Effector memory CD8-positive, alpha-beta T cell (primary cell): ENCODE data around the gene CYBC1.

Experiments
- ATAC-seq: fragments of 150-1000 bp; cut with Tn5 transposase; replicated peaks from 2 replicates; pipeline ENCODE4 v1.10.0; 2021; ENCODE audit warnings: mild to moderate bottlenecking, moderate library complexity
- DNase-seq, 3 experiments: peaks; one replicate each; pipeline ENCODE4 v3.0.0; 2021
- H3K27ac Mint-ChIP-seq, 2 donors: one replicate each; pipeline ENCODE4 v1.8.0; 2022; ENCODE audit warnings: mild to moderate bottlenecking in 2 of 2, mixed read lengths in 2 of 2, moderate library complexity in 2 of 2
- H3K27me3 Mint-ChIP-seq, 2 donors: one replicate each; pipeline ENCODE4 v1.8.0; 2022; ENCODE audit warnings: mixed read lengths in 2 of 2
- H3K36me3 Mint-ChIP-seq: one replicate; pipeline ENCODE4 v1.8.0; 2022; ENCODE audit warnings: mild to moderate bottlenecking, moderate library complexity, mixed read lengths; ENCODE audit not compliant: insufficient read depth
- H3K4me1 Mint-ChIP-seq, 2 donors: one replicate each; pipeline ENCODE4 v1.8.0; 2022; ENCODE audit warnings: low read depth in 2 of 2, mixed read lengths in 2 of 2
- H3K4me3 Mint-ChIP-seq, 2 donors: one replicate each; pipeline ENCODE4 v1.8.0; 2022; ENCODE audit warnings: mild to moderate bottlenecking in 2 of 2, mixed read lengths in 2 of 2, moderate library complexity in 2 of 2
- H3K9me3 Mint-ChIP-seq, 2 donors: one replicate each; pipeline ENCODE4 v1.8.0; 2022; ENCODE audit warnings: mixed read lengths in 2 of 2

Gene CYBC1

DNA sequence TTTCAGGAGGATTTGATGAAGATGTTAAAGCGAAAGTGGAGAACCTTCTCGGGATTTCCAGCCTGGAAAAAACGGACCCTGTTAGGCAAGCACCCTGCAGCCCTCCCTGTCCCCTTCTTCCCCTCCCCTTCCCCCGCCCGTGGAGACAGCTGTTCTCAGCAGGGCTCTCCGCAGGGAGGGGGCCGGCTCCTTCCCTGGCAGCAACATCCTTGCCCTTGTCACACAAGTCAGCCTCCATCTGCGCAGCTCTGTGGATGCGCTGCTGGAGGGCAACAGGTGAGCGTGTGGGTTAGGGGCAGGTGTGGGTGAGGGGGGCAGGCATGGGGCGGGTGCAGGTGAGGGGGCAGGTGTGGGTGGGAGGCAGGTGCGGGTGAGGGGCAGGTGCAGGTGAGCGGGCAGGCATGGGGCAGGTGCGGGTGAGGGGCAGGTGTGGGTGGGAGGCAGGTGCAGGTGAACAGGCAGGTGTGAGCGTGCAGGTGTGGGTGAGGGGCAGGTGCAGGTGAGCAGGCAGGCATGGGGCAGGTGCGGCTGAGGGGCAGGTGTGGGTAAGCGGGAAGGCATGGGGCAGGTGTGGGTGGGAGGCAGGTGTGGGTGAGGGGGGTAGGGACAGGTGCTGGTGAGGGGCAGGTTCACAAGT, 9.4 kb downstream of the CYBC1 start:
- peak overlapping the region in 1 of 2 donors; percentile 59 for H3K27ac Mint-ChIP-seq
- DNase-seq (no peak), ATAC-seq (no peak)
- H3K36me3 Mint-ChIP-seq: peaks cover 30% of the 10 kb centered on the region
- no peaks in the 10 kb centered on the region for H3K27me3 Mint-ChIP-seq
- H3K4me1 Mint-ChIP-seq: peaks cover 0 to 8% of the 10 kb centered on the region in 2 donors
- H3K4me3 Mint-ChIP-seq: no peak overlapping the region
- H3K9me3 Mint-ChIP-seq: no peaks in the 10 kb centered on the region

DNA sequence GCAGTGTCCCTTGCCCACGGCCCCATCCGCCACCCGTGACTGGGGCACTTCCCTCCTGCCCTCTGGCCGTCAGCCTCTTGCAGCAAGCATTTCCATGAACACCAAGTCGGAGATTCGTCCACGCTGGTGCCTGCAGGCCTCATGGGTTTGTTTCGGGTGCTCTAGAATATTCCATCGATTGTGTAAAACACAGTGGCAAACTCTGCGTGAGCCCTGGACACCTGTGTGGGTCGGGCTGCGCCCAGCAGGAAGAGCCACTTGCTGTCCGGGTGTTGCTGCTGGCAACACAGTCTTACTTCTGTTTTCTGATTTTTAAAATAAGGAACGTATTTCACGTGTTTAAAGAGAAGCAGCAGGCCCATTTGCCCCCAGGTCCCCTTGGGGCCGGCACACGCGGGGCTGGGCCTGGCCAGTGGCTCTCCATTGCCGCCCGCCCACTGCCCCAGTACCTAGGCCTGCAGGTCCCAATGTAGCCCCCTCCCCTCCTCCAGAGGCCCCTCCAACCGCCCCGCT, 10.0 kb downstream of the CYBC1 start:
- H3K27me3 Mint-ChIP-seq: no peaks in the 10 kb centered on the region
- H3K27ac Mint-ChIP-seq: no peak overlapping the region
- peaks cover 0 to 8% of the 10 kb centered on the region in 2 donors for H3K4me1 Mint-ChIP-seq
- peaks cover 30% of the 10 kb centered on the region for H3K36me3 Mint-ChIP-seq
- peak; percentile 29 for ATAC-seq
- no peak for DNase-seq
- H3K4me3 Mint-ChIP-seq: no peak overlapping the region
- H3K9me3 Mint-ChIP-seq: no peaks in the 10 kb centered on the region

DNA sequence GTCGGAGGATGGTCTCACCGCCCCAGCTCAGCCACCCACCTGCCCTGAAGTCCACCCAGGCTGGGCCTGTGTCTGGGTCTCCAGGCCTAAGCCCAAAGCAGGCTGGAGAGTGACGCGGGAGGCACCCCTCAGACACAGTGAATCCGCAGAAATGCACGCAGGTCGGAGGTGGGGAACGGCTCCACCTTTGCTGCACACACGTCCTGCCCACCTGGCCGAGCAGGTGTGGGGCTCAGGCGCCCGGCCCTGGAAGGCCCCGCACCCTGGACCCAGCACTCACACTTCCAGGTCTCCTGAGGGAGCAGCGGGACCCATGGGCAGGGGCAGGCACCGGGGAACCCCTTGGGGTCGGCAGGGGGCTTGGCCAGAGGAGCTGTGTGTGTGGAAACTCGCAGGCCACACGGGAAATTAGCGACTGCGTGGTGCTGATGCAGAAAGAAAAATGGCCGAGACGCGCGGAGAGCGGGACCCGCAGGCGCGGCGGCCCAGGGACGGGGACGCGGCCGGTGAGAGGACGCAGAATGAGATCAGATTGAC, 10.7 kb downstream of the CYBC1 start:
- Mint-ChIP-seq H3K27ac (no peak overlapping the region), H3K4me3 (no peak overlapping the region), H3K9me3 (no peaks in the 10 kb centered on the region), H3K4me1 (peaks cover 0 to 8% of the 10 kb centered on the region in 2 donors), H3K27me3 (no peaks in the 10 kb centered on the region), H3K36me3 (peaks cover 30% of the 10 kb centered on the region)
- no peak for ATAC-seq
- no peak for DNase-seq

DNA sequence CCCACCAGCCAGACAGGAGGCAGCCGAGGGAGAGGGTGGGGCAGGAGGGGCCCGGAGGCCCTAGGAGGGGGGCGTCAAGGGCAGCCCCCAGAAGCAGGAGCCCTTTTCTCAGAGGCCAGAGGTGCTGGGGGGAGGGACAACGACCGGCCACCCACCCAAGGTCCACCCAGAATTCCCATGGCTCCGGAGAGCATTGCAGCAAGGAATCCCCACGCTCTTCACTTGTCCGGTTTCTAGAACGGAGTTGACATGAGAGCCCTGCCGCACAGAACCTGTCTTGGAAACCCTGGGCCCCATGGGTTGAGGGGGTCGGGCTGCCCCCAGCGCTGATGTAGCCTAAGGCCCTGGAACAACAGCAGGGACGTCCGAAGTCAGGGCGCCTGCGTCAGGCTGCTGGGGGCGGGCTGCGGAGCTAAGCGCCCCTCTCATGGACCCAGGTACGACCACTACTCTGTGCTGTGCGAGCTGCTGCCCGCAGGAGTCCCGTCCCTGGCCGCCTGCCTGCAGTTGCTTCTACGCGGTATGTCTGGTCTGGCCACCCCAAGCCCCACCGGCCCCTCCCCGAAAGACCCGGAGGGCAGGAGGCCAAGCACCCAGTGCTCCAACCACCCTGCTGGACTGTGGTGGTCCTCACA, 11.2 kb downstream of the CYBC1 start:
- DNase-seq (no peak), ATAC-seq (no peak)
- H3K4me1 Mint-ChIP-seq: peaks cover 0 to 11% of the 10 kb centered on the region in 2 donors
- peaks cover 25% of the 10 kb centered on the region for H3K36me3 Mint-ChIP-seq
- H3K4me3 Mint-ChIP-seq: no peak overlapping the region
- no peaks in the 10 kb centered on the region for H3K9me3 Mint-ChIP-seq
- H3K27ac Mint-ChIP-seq: no peak overlapping the region
- no peaks in the 10 kb centered on the region for H3K27me3 Mint-ChIP-seq

DNA sequence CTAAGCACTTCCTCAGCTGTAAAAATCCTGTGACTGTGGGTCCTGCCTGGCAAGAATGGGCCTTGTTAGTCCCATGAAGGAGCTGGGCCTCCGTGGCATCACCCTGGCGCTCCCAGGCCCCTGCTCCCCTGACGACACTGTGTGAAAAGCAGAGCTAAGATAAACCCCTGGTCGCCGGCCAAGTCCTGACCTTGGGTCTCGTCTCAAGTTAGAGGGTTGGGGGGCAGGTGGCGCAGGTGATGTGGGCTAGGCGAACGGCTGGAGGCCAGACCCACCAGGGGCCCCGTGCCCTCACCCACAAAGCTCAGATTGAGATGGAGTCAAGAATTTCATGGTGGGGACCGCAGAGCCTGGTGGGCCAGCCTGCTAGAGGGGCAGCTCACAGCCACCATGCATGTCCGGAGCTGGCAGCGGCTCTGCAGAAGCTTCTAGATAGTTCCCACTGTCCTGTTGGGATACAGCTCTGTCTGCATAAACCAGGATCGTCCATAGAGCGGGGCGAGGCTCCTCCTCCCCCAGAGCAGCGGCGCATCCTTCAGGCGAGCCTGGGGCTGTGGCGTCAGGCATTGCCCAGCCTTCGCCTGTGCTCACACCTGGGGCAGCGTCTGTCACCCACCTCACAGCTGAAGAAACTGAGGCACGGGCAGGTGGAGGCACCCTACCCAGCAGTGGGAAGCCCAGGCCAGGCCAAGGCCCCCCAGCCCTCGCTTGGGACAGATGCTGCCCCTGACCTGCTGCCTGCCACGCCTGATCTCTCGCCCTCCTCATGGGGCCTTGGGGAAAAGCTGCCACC, 12.0 kb downstream of the CYBC1 start:
- DNase-seq: no peak
- H3K9me3 Mint-ChIP-seq: no peaks in the 10 kb centered on the region
- H3K27ac Mint-ChIP-seq: peak overlapping the region in 1 of 2 donors; percentile 44
- peaks cover 3 to 17% of the 10 kb centered on the region in 2 donors for H3K4me1 Mint-ChIP-seq
- H3K36me3 Mint-ChIP-seq: peaks cover 23% of the 10 kb centered on the region
- no peak for ATAC-seq
- H3K4me3 Mint-ChIP-seq: no peak overlapping the region
- H3K27me3 Mint-ChIP-seq: no peaks in the 10 kb centered on the region

DNA sequence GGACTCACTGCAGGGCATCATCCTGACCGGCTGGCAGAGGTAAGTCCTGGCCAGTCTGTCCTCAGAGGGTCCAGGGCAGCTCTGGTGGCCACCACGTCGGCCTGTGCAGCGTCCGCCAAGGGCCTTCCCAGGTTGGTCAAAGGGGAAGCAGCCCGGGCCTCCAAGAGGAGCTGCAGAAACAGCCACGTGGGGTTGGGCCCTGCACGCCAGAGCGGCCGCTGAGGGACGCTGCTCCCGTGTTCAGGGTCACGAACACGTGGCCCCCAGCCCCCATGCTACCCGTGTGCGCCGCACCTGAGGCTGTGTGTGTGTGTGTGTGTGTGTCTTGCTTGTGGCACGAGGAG, 13.3 kb downstream of the CYBC1 start:
- DNase-seq (no peak), ATAC-seq (no peak)
- H3K9me3 Mint-ChIP-seq: no peaks in the 10 kb centered on the region
- H3K4me3 Mint-ChIP-seq: no peak overlapping the region
- peaks cover 12% of the 10 kb centered on the region for H3K36me3 Mint-ChIP-seq
- no peaks in the 10 kb centered on the region for H3K27me3 Mint-ChIP-seq
- no peak overlapping the region for H3K27ac Mint-ChIP-seq
- H3K4me1 Mint-ChIP-seq: peaks cover 3 to 17% of the 10 kb centered on the region in 2 donors

DNA sequence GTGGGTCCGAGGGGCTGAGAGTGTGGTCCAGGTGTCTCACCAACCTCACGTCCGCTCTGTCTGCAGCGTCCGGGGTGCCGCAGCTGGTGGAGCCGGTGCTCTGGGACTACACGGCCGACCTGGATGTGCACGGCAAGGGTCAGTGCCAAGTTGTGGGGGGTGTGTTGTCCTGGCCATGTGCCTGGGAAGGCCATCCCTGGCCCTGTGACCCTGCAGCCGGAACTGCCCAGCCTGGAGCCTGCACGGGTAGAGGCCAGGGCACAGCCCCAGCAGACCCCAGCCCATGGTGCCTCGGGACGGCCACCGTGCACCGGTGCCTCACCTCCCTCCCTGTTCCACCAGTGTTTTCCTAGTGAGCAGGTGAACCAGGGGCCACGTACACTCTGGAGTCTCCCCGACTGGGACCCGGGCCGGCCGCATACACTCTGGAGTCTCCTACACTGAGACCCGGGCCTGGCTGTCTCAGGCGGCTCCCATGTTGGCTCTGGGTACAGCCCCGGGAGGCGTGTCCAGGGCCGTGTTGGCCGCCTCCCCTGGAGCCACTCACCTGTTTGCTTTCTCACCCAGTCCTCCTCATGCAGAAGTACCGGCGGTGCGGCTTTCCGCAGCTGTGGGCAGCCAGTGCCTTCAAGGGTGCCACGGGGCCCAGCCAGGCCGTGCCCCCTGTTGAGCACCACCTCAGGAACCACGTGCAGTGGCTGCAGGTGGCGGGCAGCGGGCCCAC, 13.8 kb downstream of the CYBC1 start:
- H3K4me3 Mint-ChIP-seq: no peak overlapping the region
- peaks cover 3 to 17% of the 10 kb centered on the region in 2 donors for H3K4me1 Mint-ChIP-seq
- H3K36me3 Mint-ChIP-seq: peaks cover 11% of the 10 kb centered on the region
- no peak overlapping the region for H3K27ac Mint-ChIP-seq
- no peaks in the 10 kb centered on the region for H3K9me3 Mint-ChIP-seq
- no peak for DNase-seq
- H3K27me3 Mint-ChIP-seq: no peaks in the 10 kb centered on the region
- no peak for ATAC-seq

DNA sequence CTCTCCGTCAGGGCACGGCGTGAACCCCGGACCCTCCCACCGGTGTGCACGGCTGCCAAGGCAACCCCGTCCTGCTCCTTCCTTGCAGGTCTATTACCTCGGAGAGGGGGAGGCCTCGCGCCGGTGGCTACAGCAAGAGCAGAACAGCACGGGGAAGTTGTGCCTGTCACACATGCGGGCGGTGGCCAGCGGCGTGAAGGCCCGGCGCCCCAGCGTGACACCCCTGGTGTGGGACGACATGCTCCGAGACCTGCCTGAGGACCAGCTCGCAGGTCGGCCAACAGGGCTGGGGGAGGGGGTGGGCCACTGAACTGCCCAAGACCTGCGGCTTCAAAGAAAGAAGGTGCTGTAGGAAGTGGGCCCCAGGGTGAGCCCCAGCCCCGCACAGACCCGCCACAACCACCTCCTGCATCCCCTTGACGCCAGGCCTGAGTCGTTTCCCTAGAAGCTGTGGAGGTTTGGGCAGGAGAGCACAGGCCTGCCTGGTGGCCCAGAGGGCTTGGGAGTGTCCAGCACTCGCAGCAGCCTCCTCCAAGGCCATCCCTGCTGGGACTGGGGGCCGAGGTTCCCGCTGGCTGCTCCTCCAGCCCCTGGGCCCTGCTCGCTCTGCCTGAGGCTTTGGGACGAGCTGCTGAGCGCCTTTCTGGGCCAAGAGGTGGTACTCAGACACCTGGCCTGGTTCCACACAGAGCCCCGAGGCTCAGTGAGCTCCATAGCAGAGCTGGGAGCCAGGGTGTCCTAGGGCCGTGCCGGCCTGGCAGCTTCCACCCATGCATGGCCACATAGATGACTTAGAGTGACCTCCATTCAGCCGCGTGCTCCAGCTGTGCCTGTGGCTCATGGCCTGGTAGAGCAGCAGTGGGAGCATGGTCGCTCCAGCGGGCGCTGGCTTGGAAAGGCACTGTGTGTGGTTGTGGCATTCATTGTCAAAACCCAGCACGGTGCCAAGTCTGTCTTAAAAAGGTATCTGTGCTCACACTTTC, 14.7 kb downstream of the CYBC1 start:
- H3K27me3 Mint-ChIP-seq: no peaks in the 10 kb centered on the region
- no peak for DNase-seq
- H3K4me1 Mint-ChIP-seq: peaks cover 3 to 17% of the 10 kb centered on the region in 2 donors
- no peak overlapping the region for H3K4me3 Mint-ChIP-seq
- H3K27ac Mint-ChIP-seq: no peak overlapping the region
- no peak for ATAC-seq
- peaks cover 12% of the 10 kb centered on the region for H3K36me3 Mint-ChIP-seq
- H3K9me3 Mint-ChIP-seq: no peaks in the 10 kb centered on the region

DNA sequence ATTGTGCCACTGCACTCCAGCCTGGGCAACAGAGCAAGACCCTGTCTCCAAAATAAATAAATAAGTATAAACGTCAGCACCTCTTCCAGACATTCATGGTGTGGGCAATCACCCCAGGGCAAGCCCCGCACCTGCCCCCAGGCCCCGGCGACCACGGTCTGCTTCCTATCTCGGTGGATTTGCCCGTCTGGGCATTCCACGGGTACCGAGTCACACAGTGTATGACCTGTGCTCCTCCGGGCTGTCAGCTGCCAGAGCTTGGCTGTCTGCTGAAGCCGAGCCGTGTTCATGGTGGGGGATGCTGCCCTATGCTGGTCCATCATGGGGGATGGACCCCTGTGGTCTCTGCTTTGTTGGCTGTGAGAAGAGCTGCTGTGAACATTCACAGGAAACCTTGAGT, 15.4 kb downstream of the CYBC1 start:
- Mint-ChIP-seq H3K27ac (peak overlapping the region in 1 of 2 donors; percentile 25), H3K4me3 (no peak overlapping the region)

DNA sequence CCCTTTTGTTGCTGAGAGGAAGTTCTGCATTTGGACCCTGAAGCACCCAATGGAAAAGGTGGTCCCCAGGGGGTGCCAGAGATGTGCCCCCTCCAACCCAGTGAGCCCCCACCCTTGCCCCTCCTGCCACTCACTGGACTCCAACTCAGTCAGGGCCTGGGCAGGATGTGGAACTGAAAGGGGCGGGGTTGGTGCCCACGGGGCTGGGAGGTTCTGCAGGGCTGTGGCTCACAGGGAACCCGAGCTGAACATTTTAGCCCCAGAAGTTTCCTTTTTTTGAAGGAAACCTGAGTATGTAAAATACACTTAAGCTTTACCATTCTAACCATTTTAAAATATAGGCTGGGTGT, 16.4 kb downstream of the CYBC1 start:
- H3K4me1 Mint-ChIP-seq: peaks cover 13 to 22% of the 10 kb centered on the region in 2 donors
- peak overlapping the region in 1 of 2 donors; percentile 34 for H3K4me3 Mint-ChIP-seq
- H3K27ac Mint-ChIP-seq: peak overlapping the region; percentile 25 to 53
- DNase-seq (peak in 1 of 3 experiments; percentile 20), ATAC-seq (peak; percentile 81)
- no peaks in the 10 kb centered on the region for H3K27me3 Mint-ChIP-seq
- no peaks in the 10 kb centered on the region for H3K9me3 Mint-ChIP-seq
- H3K36me3 Mint-ChIP-seq: peaks cover 12% of the 10 kb centered on the region

More for the DNA sequence above, 15.4 kb downstream of the CYBC1 start:
- Mint-ChIP-seq H3K27me3 (no peaks in the 10 kb centered on the region), H3K9me3 (no peaks in the 10 kb centered on the region), H3K4me1 (peaks cover 4 to 14% of the 10 kb centered on the region in 2 donors), H3K36me3 (peaks cover 15% of the 10 kb centered on the region)
- ATAC-seq: no peak
- DNase-seq: no peak

DNA sequence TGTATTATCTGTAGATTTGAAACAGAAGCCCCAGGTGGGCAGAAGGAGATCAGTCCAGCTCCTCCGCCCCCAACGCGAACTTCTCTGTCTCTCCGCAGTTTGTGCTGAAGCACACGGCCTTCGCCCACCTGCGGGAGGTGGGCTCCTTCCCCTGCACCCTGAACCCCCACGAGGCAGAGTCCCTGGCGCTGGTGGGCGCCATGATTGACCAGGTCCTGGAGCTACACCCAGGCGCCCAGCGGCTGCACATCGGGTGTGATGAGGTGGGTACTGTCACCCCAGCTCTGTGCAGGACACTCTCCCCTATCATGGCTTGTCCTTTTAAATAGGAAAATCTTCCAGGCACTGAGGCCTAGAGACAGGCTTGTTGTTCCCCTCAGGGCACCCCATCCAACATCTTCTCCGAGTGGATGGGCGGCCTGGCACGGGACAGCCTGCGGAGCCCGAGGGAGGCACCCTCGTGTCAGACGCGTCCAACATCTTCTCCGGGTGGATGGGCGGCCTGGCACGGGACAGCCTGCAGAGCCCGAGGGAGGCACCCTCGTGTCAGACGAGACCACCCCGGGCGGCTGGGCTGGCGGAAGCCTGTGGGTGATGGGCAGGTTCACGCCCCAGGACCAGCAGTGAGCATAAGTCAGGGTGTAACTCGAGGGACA, 16.9 kb downstream of the CYBC1 start:
- peaks cover 12% of the 10 kb centered on the region for H3K36me3 Mint-ChIP-seq
- peaks cover 14 to 23% of the 10 kb centered on the region in 2 donors for H3K4me1 Mint-ChIP-seq
- no peaks in the 10 kb centered on the region for H3K27me3 Mint-ChIP-seq
- no peaks in the 10 kb centered on the region for H3K9me3 Mint-ChIP-seq
- DNase-seq (no peak), ATAC-seq (no peak)
- peak overlapping the region in 1 of 2 donors; percentile 53 for H3K27ac Mint-ChIP-seq
- no peak overlapping the region for H3K4me3 Mint-ChIP-seq

DNA sequence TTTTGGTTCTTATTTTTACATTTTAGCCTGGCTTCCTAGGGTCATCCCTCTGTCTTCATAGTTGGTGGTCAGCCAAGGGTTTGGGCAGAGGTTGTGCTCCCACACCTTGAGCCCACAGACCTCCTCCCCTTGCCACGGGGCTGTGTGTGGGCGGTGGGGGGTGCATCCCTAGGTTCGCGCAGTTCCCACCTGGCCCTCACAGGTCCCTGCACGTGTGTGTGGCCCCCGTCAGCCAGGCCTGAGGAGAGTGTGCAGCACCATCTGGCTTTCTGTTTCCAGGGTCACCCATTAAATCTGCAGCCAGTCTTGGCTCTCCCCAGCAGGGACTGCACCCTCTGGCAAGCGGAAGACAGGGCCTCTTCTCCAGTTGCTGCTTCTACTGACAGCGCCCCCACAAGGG, 18.5 kb downstream of the CYBC1 start:
- Mint-ChIP-seq H3K27ac (no peak overlapping the region), H3K27me3 (no peaks in the 10 kb centered on the region), H3K9me3 (no peaks in the 10 kb centered on the region), H3K4me1 (peaks cover 14 to 23% of the 10 kb centered on the region in 2 donors), H3K4me3 (no peak overlapping the region), H3K36me3 (peaks cover 7% of the 10 kb centered on the region)
- ATAC-seq (no peak), DNase-seq (no peak)
